ENCODE data around the gene ANKZF1.
A peak's percentile ranks its signal among the peaks of the same experiment; 100 is the strongest.

Gene ANKZF1

DNA sequence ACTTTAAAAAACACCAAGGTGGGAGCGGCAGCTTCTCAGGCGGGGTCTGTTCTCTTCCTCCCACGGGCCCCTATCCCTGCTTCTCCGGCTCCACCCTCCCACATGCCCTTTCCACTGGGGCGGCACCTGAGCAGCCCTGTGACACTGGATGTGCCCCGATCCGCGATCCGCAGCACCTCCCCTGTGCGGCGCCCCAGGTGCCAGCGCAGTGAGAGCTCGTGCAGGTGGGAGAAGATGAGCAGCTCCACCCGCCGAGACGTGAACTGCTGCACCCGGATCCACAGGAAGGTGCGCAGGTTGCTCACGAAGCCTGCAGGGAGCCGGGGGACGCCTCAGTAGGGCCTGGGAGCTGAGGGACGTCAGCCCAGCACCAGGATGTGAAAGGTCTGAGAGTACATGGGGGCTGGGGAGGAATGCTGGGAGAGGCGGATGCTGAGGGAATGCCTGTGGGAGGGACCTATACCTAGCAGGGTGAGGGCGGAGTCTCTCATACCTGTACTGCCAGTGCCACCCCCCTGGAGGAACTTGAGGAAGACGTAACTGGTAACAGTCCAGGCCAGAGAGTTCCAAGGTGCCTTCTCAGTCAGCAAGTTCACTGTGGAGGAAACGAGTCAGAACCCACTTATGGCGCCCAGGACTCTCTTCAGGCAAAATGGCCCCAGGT lies 13.6 kb upstream of the ANKZF1 start:
- no peaks in the 10 kb centered on the region for H4K20me1 ChIP-seq (ENCODE audit: insufficient read depth, low read length)
- H3F3A ChIP-seq (ENCODE audit: insufficient read depth, low read length): no peaks in the 10 kb centered on the region
- peaks cover 67% of the 10 kb centered on the region for H3K36me3 ChIP-seq (ENCODE audit: insufficient read depth, low read length)
- no peaks in the 10 kb centered on the region for H3K27me3 ChIP-seq (ENCODE audit: insufficient read depth, low read length)
- peak overlapping the region; percentile 13 for H3K27ac ChIP-seq (ENCODE audit: low read depth, low read length, poor library complexity, severe bottlenecking)
- no peak overlapping the region for H2AFZ ChIP-seq (ENCODE audit: low read length)
- H3K9ac ChIP-seq (ENCODE audit: low read length): no peak overlapping the region
- H3K4me1 ChIP-seq (ENCODE audit: insufficient read depth, low read length, severe bottlenecking): peaks cover 21% of the 10 kb centered on the region
- TF ChIP-seq, protein P1, sequence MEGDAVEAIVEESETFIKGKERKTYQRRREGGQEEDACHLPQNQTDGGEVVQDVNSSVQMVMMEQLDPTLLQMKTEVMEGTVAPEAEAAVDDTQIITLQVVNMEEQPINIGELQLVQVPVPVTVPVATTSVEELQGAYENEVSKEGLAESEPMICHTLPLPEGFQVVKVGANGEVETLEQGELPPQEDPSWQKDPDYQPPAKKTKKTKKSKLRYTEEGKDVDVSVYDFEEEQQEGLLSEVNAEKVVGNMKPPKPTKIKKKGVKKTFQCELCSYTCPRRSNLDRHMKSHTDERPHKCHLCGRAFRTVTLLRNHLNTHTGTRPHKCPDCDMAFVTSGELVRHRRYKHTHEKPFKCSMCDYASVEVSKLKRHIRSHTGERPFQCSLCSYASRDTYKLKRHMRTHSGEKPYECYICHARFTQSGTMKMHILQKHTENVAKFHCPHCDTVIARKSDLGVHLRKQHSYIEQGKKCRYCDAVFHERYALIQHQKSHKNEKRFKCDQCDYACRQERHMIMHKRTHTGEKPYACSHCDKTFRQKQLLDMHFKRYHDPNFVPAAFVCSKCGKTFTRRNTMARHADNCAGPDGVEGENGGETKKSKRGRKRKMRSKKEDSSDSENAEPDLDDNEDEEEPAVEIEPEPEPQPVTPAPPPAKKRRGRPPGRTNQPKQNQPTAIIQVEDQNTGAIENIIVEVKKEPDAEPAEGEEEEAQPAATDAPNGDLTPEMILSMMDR (IDR thresholded peaks at IDR 0.05; ENCODE audit: low read length): no peak
- H3K9me2 ChIP-seq (ENCODE audit: low read depth, low read length): no peaks in the 10 kb centered on the region
- no peak overlapping the region for H3K4me2 ChIP-seq (ENCODE audit: low read length)
- H3K9me3 ChIP-seq (ENCODE audit: low read length): no peaks in the 10 kb centered on the region
- H3K79me2 ChIP-seq (ENCODE audit: insufficient read depth, low read length): no peaks in the 10 kb centered on the region
- H3K4me3 ChIP-seq (ENCODE audit: low read depth, low read length, poor library complexity, severe bottlenecking): no peak overlapping the region

DNA sequence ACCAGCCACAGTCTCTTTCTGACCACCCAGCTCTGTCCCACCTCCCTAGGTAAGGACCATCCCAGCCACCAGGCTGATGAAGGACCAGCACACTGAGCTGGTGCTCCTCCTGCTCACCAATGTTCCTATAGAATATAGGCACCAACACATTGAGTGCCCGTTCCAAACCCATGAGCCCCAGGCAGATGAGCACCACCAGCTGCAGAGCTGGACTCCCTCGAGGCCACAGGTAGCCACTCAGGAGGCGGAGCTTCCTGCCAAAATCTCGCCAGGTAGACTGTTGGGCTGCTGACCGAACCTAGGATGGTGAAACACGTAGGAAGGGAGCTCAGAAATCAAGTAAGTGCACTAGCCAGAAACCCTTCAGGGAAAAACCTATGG lies 13.1 kb upstream of the ANKZF1 start:
- Histone ChIP-seq H3K27me3 (ENCODE audit: insufficient read depth, low read length) (no peaks in the 10 kb centered on the region), H3F3A (ENCODE audit: insufficient read depth, low read length) (no peaks in the 10 kb centered on the region), H3K36me3 (ENCODE audit: insufficient read depth, low read length) (peaks cover 69% of the 10 kb centered on the region), H4K20me1 (ENCODE audit: insufficient read depth, low read length) (no peaks in the 10 kb centered on the region), H3K4me3 (ENCODE audit: low read depth, low read length, poor library complexity, severe bottlenecking) (no peak overlapping the region), H3K4me2 (ENCODE audit: low read length) (no peak overlapping the region), H3K9me2 (ENCODE audit: low read depth, low read length) (no peaks in the 10 kb centered on the region), H3K9ac (ENCODE audit: low read length) (no peak overlapping the region), H3K9me3 (ENCODE audit: low read length) (no peaks in the 10 kb centered on the region), H3K79me2 (ENCODE audit: insufficient read depth, low read length) (no peaks in the 10 kb centered on the region), H3K4me1 (ENCODE audit: insufficient read depth, low read length, severe bottlenecking) (peaks cover 21% of the 10 kb centered on the region), H2AFZ (ENCODE audit: low read length) (no peak overlapping the region), H3K27ac (ENCODE audit: low read depth, low read length, poor library complexity, severe bottlenecking) (peak overlapping the region; percentile 13)
- no peak for TF ChIP-seq EZH2 (IDR thresholded peaks at IDR 0.05; ENCODE audit: borderline replicate concordance, low read length)
- TF ChIP-seq, protein P1 (IDR thresholded peaks at IDR 0.05; ENCODE audit: low read length): no peak

DNA sequence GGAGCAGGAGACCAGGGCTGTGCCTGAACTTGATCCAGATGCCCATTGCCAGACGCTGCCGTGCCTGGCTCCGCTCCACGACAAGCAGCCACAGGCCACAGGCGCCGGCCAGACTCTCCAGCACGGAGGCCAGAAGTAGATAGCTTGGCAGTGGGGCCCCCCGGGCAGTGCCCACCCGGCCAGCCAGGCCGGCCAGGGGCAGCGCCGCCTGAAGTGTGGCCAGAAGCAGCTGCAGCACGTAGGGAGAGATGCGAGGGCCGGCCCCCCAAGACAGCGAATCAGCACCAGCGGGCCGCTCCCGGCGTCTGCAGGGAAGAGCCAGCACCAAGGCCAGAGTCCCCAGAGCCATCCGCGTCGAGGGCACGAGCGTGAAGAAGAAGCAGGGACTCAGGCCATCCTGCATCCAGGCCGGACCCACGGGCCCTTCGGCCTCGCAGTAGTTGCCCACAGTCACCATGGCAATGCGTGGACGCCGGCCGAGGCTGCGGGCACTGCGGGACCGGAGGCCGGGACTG lies 11.3 kb upstream of the ANKZF1 start:
- H2AFZ ChIP-seq (ENCODE audit: low read length): no peak overlapping the region
- H4K20me1 ChIP-seq (ENCODE audit: insufficient read depth, low read length): no peaks in the 10 kb centered on the region
- H3K27ac ChIP-seq (ENCODE audit: low read depth, low read length, poor library complexity, severe bottlenecking): peak overlapping the region; percentile 54
- no peaks in the 10 kb centered on the region for H3K27me3 ChIP-seq (ENCODE audit: insufficient read depth, low read length)
- no peaks in the 10 kb centered on the region for H3K9me3 ChIP-seq (ENCODE audit: low read length)
- TF ChIP-seq EZH2 (IDR thresholded peaks at IDR 0.05; ENCODE audit: borderline replicate concordance, low read length): no peak
- TF ChIP-seq, protein P1 (IDR thresholded peaks at IDR 0.05; ENCODE audit: low read length): no peak
- no peaks in the 10 kb centered on the region for H3K79me2 ChIP-seq (ENCODE audit: insufficient read depth, low read length)
- peaks cover 21% of the 10 kb centered on the region for H3K4me1 ChIP-seq (ENCODE audit: insufficient read depth, low read length, severe bottlenecking)
- peaks cover 70% of the 10 kb centered on the region; the same call in 1 of the 2 replicates for H3K36me3 ChIP-seq (ENCODE audit: insufficient read depth, low read length)
- H3K9ac ChIP-seq (ENCODE audit: low read length): peak overlapping the region; percentile 86
- no peaks in the 10 kb centered on the region for H3K9me2 ChIP-seq (ENCODE audit: low read depth, low read length)
- no peaks in the 10 kb centered on the region for H3F3A ChIP-seq (ENCODE audit: insufficient read depth, low read length)
- peak overlapping the region; percentile 92 for H3K4me2 ChIP-seq (ENCODE audit: low read length)
- peak overlapping the region; percentile 84 for H3K4me3 ChIP-seq (ENCODE audit: low read depth, low read length, poor library complexity, severe bottlenecking)
